ENCODE measurements around the gene TM7SF2.

TM7SF2 gene

GRCh38 chr11:65086809-65087208, 24.9 kb upstream of the TM7SF2 start:
- H3K4me3 ChIP-seq (ENCODE audit: low read depth, low read length): no peak overlapping the region
- no peak for DNase-seq (ENCODE audit: low read depth)
- TF ChIP-seq MYC (IDR thresholded peaks at IDR 0.05; ENCODE audit: low read depth, low read length): no peak
- no peak for TF ChIP-seq CTCF (IDR thresholded peaks at IDR 0.05; ENCODE audit: low read depth, low read length)
- TF ChIP-seq MAX (IDR thresholded peaks at IDR 0.05; ENCODE audit: low read depth, low read length): no peak
- TF ChIP-seq POLR2A (IDR thresholded peaks at IDR 0.05; ENCODE audit: extremely low read depth, insufficient read length): no peak

- TF ChIP-seq CTCF (IDR thresholded peaks at IDR 0.05; ENCODE audit: low read depth, low read length): no peak
- H3K4me3 ChIP-seq (ENCODE audit: low read depth, low read length): no peak overlapping the region
- DNase-seq (ENCODE audit: low read depth): no peak
These were observed 24.5 kb upstream of the TM7SF2 start for GRCh38 chr11:65087216-65087615.

- no peak for DNase-seq (ENCODE audit: low read depth)
- no peak for TF ChIP-seq MAX (IDR thresholded peaks at IDR 0.05; ENCODE audit: low read depth, low read length)
- TF ChIP-seq MYC (IDR thresholded peaks at IDR 0.05; ENCODE audit: low read depth, low read length): no peak
- TF ChIP-seq POLR2A (IDR thresholded peaks at IDR 0.05; ENCODE audit: extremely low read depth, insufficient read length): no peak
- TF ChIP-seq CTCF (IDR thresholded peaks at IDR 0.05; ENCODE audit: low read depth, low read length): no peak
- no peak overlapping the region for H3K4me3 ChIP-seq (ENCODE audit: low read depth, low read length)
These were observed 23.8 kb upstream of the TM7SF2 start for GRCh38 chr11:65087827-65088226.

GRCh38 chr11:65089621-65090020, 22.1 kb upstream of the TM7SF2 start:
- H3K4me3 ChIP-seq (ENCODE audit: low read depth, low read length): no peak overlapping the region
- DNase-seq (ENCODE audit: low read depth): no peak
- TF ChIP-seq POLR2A (IDR thresholded peaks at IDR 0.05; ENCODE audit: extremely low read depth, insufficient read length): no peak
- TF ChIP-seq MAX (IDR thresholded peaks at IDR 0.05; ENCODE audit: low read depth, low read length): no peak
- TF ChIP-seq CTCF (IDR thresholded peaks at IDR 0.05; ENCODE audit: low read depth, low read length): no peak
- TF ChIP-seq MYC (IDR thresholded peaks at IDR 0.05; ENCODE audit: low read depth, low read length): no peak

GRCh38 chr11:65090628-65091027, 21.0 kb upstream of the TM7SF2 start:
- DNase-seq (ENCODE audit: low read depth): no peak
- H3K4me3 ChIP-seq (ENCODE audit: low read depth, low read length): no peak overlapping the region
- no peak for TF ChIP-seq MAX (IDR thresholded peaks at IDR 0.05; ENCODE audit: low read depth, low read length)
- TF ChIP-seq CTCF (IDR thresholded peaks at IDR 0.05; ENCODE audit: low read depth, low read length): no peak
- TF ChIP-seq MYC (IDR thresholded peaks at IDR 0.05; ENCODE audit: low read depth, low read length): no peak
- TF ChIP-seq POLR2A (IDR thresholded peaks at IDR 0.05; ENCODE audit: extremely low read depth, insufficient read length): no peak

- peak overlapping the region; percentile 92 for H3K4me3 ChIP-seq (ENCODE audit: low read depth, low read length)
- no peak for DNase-seq (ENCODE audit: low read depth)
- TF ChIP-seq CTCF (IDR thresholded peaks at IDR 0.05; ENCODE audit: low read depth, low read length): no peak
- TF ChIP-seq MAX (IDR thresholded peaks at IDR 0.05; ENCODE audit: low read depth, low read length): no peak
- no peak for TF ChIP-seq MYC (IDR thresholded peaks at IDR 0.05; ENCODE audit: low read depth, low read length)
- no peak for TF ChIP-seq POLR2A (IDR thresholded peaks at IDR 0.05; ENCODE audit: extremely low read depth, insufficient read length)
These were observed 16.2 kb upstream of the TM7SF2 start for GRCh38 chr11:65095427-65095826.
